Sigmoid colon (tissue), 7 donors: ENCODE results near the gene SLC25A17. TPM values are rescaled to one million over a fixed set of nuclear protein-coding genes. Genes with fewer than 3 reads are reported as not detected.

Experiments used
- DNase-seq: peaks from one replicate; pipeline ENCODE4 v3.0.0-alpha.2; 2019
- H3K27ac ChIP-seq, 4 donors: fragments of 200-600 bp; sonication (generic); one replicate each; pipeline ENCODE4 v1.5.1; 2016 to 2019; ENCODE audit warnings: mild to moderate bottlenecking in 1 of 4
- H3K27me3 ChIP-seq, 3 donors: fragments of 200-600 bp; sonication (generic); one replicate each; pipeline ENCODE4 v1.5.1; 2019; ENCODE audit warnings: mild to moderate bottlenecking in 1 of 3
- H3K36me3 ChIP-seq, 4 donors: fragments of 200-600 bp; sonication (generic); one replicate each; pipeline ENCODE4 v1.5.1; 2016 to 2019
- H3K4me1 ChIP-seq, 4 donors: fragments of 200-600 bp; sonication (generic); one replicate each; pipeline ENCODE4 v1.5.1; 2017 to 2019
- H3K4me3 ChIP-seq, 4 donors: fragments of 200-600 bp; sonication (generic); one replicate each; pipeline ENCODE4 v1.5.1; 2017 to 2019; ENCODE audit warnings: mild to moderate bottlenecking in 2 of 4, moderate library complexity in 1 of 4
- H3K9me3 ChIP-seq, 4 donors: fragments of 200-600 bp in 3 of 4; sonication (generic) in 3 of 4; one replicate each; pipeline versions ENCODE4 v1.5.1 to v1.6.1; 2013 to 2019
- CTCF ChIP-seq, 4 experiments: fragments of 450-650 bp in 3 of 4; fragments of 200-600 bp in 1 of 4; IDR thresholded peaks; one replicate each; pipeline ENCODE4 v1.5.1; 2016 to 2019; ENCODE audit warnings: antibody characterized with exemption in 4 of 4, mild to moderate bottlenecking in 3 of 4, moderate library complexity in 2 of 4
- EP300 ChIP-seq, 4 donors: sonication (generic); formaldehyde crosslinking; IDR thresholded peaks; one replicate each; pipeline ENCODE4 v1.6.1; 2017; ENCODE audit warnings: antibody characterized with exemption in 4 of 4
- POLR2A ChIP-seq, 2 donors: fragments of 450-650 bp; IDR thresholded peaks; one replicate each; pipeline ENCODE4 v1.6.1; 2016; ENCODE audit warnings: antibody characterized with exemption in 2 of 2, mild to moderate bottlenecking in 2 of 2, moderate library complexity in 2 of 2
- POLR2AphosphoS5 ChIP-seq, 4 donors: sonication (generic); formaldehyde crosslinking; IDR thresholded peaks; one replicate each; pipeline ENCODE4 v1.6.1; 2017; ENCODE audit warnings: antibody characterized with exemption in 4 of 4
- WGBS, 2 donors: extraction: QIAGEN DNeasy Blood & Tissue Kit; methylation state at CpG; one replicate each; pipeline ENCODE4 v1.1.7; 2013; 5-methylcytosine and 5-hydroxymethylcytosine counted together
- intact Hi-C: fragments of 100-400 bp; cut with DNase I; formaldehyde crosslinking; loops from one replicate; pipeline ENCODE4 v1.15.1; 2023
- polyA plus RNA-seq, 3 donors: library from polyadenylated mRNA; stranded (reverse); fragments of 200-250 nt; gene quantifications; one replicate each; pipeline ENCODE4 v1.2.3, GENCODE V29; 2013
- total RNA-seq, 4 donors: library from RNA; depleted of rRNA; stranded (reverse); fragments of >200 nt; gene quantifications; one replicate each; pipeline ENCODE4 v1.1.0, GENCODE V29; 2016
- donor health status: healthy with polysubstance abuse.
- donor health status: Bipolar disorder and iron deficiency.
- donor health status: healthy.

The SLC25A17 gene
- total and polyA plus RNA-seq, 7 donors = 6.2 to 14.7 (median 10.7) TPM

- Histone ChIP-seq H3K27ac (no peak overlapping the region), H3K36me3 (no peaks in the 10 kb centered on the region), H3K4me1 (peaks cover 0 to 12% (median 5%) of the 10 kb centered on the region in 4 donors), H3K9me3 (no peaks in the 10 kb centered on the region), H3K27me3 (no peaks in the 10 kb centered on the region), H3K4me3 (no peak overlapping the region)
- intact Hi-C loops = no loop called here
- DNase-seq = no peak
- no peak for TF ChIP-seq EP300 (IDR thresholded peaks at IDR 0.05)
- no peak for TF ChIP-seq CTCF (IDR thresholded peaks at IDR 0.05)
- TF ChIP-seq POLR2A (IDR thresholded peaks at IDR 0.05) = no peak
- no peak for TF ChIP-seq POLR2AphosphoS5 (IDR thresholded peaks at IDR 0.05)
- WGBS, 2 donors = 96 to 97% methylated on average over 4 of the region's 4 CpGs
These were observed 85.2 kb downstream of the SLC25A17 start for GRCh38 chr22:40733919-40734318.

GRCh38 chr22:40732999-40733292 lies 86.2 kb downstream of the SLC25A17 start:
- DNase-seq = no peak
- peak overlapping the region in 1 of 4 donors; percentile 30 for H3K27ac ChIP-seq
- intact Hi-C loops = no loop called here
- no peaks in the 10 kb centered on the region for H3K36me3 ChIP-seq
- no peaks in the 10 kb centered on the region for H3K27me3 ChIP-seq
- WGBS, 2 donors = 22 to 57% methylated on average over 2 of the region's 2 CpGs
- no peak overlapping the region for H3K4me3 ChIP-seq
- H3K9me3 ChIP-seq = no peaks in the 10 kb centered on the region
- H3K4me1 ChIP-seq = peaks cover 0 to 12% (median 5%) of the 10 kb centered on the region in 4 donors
- no peak for TF ChIP-seq EP300 (IDR thresholded peaks at IDR 0.05)
- TF ChIP-seq POLR2AphosphoS5 (IDR thresholded peaks at IDR 0.05) = no peak
- TF ChIP-seq POLR2A (IDR thresholded peaks at IDR 0.05) = no peak
- no peak for TF ChIP-seq CTCF (IDR thresholded peaks at IDR 0.05)

GRCh38 chr22:40729284-40729683 lies 89.9 kb downstream of the SLC25A17 start:
- peak overlapping the region in 1 of 4 donors; percentile 9 for H3K27ac ChIP-seq
- no peaks in the 10 kb centered on the region for H3K9me3 ChIP-seq
- H3K4me3 ChIP-seq = no peak overlapping the region
- peaks cover 0 to 9% (median 2%) of the 10 kb centered on the region in 4 donors for H3K4me1 ChIP-seq
- no peak for DNase-seq
- no peaks in the 10 kb centered on the region for H3K27me3 ChIP-seq
- intact Hi-C loops = no loop called here
- no peak for TF ChIP-seq CTCF (IDR thresholded peaks at IDR 0.05)
- no peak for TF ChIP-seq POLR2A (IDR thresholded peaks at IDR 0.05)
- TF ChIP-seq EP300 (IDR thresholded peaks at IDR 0.05) = no peak
- no peak for TF ChIP-seq POLR2AphosphoS5 (IDR thresholded peaks at IDR 0.05)
- no peaks in the 10 kb centered on the region for H3K36me3 ChIP-seq
- WGBS, 2 donors = 79 to 94% methylated on average over 6 of the region's 6 CpGs

GRCh38 chr22:40728731-40729189 lies 90.4 kb downstream of the SLC25A17 start:
- H3K9me3 ChIP-seq = no peaks in the 10 kb centered on the region
- DNase-seq = no peak
- no peak for TF ChIP-seq POLR2A (IDR thresholded peaks at IDR 0.05)
- H3K36me3 ChIP-seq = no peaks in the 10 kb centered on the region
- H3K4me1 ChIP-seq = peaks cover 0 to 9% (median 2%) of the 10 kb centered on the region in 4 donors
- peak overlapping the region in 1 of 4 donors; percentile 9 for H3K27ac ChIP-seq
- H3K27me3 ChIP-seq = no peaks in the 10 kb centered on the region
- intact Hi-C loops = no loop called here
- H3K4me3 ChIP-seq = no peak overlapping the region
- WGBS, 2 donors = 30 to 34% methylated on average over 13 of the region's 13 CpGs

- 90 to 94% methylated on average over 14 of the region's 14 CpGs for WGBS, 2 donors
- no peak overlapping the region for H3K4me3 ChIP-seq
- intact Hi-C loops = no loop called here
- H3K9me3 ChIP-seq = no peaks in the 10 kb centered on the region
- H3K27me3 ChIP-seq = no peaks in the 10 kb centered on the region
- H3K27ac ChIP-seq = peak overlapping the region in 1 of 4 donors; percentile 9
- DNase-seq = no peak
- H3K4me1 ChIP-seq = peaks cover 0 to 8% (median 2%) of the 10 kb centered on the region in 4 donors
- no peaks in the 10 kb centered on the region for H3K36me3 ChIP-seq
- TF ChIP-seq POLR2A (IDR thresholded peaks at IDR 0.05) = no peak
- TF ChIP-seq EP300 (IDR thresholded peaks at IDR 0.05) = no peak
- no peak for TF ChIP-seq CTCF (IDR thresholded peaks at IDR 0.05)
- TF ChIP-seq POLR2AphosphoS5 (IDR thresholded peaks at IDR 0.05) = no peak
These were observed 91.1 kb downstream of the SLC25A17 start for GRCh38 chr22:40727964-40728615.
